OCI-LY7 (cell line): Measurements from ENCODE around the gene NSMCE4A.

Source experiments
- CTCF ChIP-seq: fragments of 200-600 bp; sonication (generic); conservative IDR thresholded peaks from 2 replicates; pipeline ENCODE4 v1.5.1; 2014; ENCODE audit warnings: mild to moderate bottlenecking, antibody characterized with exemption, low read length, moderate library complexity, mixed read lengths
- EZH2phosphoT487 ChIP-seq: fragments of 200-600 bp; sonication (generic); IDR thresholded peaks from 2 replicates; pipeline ENCODE4 v1.6.1; 2018; ENCODE audit warnings: low read depth, borderline replicate concordance, mild to moderate bottlenecking, mixed run types, antibody characterized with exemption, low read length, moderate library complexity, mixed read lengths

GRCh38 chr10:121976607-121977006 lies 1.6 kb upstream of the NSMCE4A start:
- TF ChIP-seq CTCF (no peak), EZH2phosphoT487 (no peak)
